BLaER1 (cell line): Measurements from ENCODE around the gene ZNF43.
"Not testable (repeated sequence)": the region's sequence is repeated elsewhere in the genome, so short reads cannot be mapped to it uniquely, and the experiment has no call there.

Source experiments
- H3K27ac ChIP-seq: shearing (Covaris generic); formaldehyde crosslinking; 2 replicates; pipeline ENCODE4 v1.8.1; 2022
- H3K27me3 ChIP-seq: shearing (Covaris generic); formaldehyde crosslinking; 2 replicates; pipeline ENCODE4 v1.8.1; 2022
- H3K36me3 ChIP-seq: shearing (Covaris generic); formaldehyde crosslinking; 2 replicates; pipeline ENCODE4 v1.8.1; 2022
- H3K4me1 ChIP-seq: shearing (Covaris generic); formaldehyde crosslinking; 2 replicates; pipeline ENCODE4 v1.8.1; 2022
- H3K4me2 ChIP-seq: shearing (Covaris generic); formaldehyde crosslinking; 2 replicates; pipeline ENCODE4 v1.8.1; 2022
- H3K4me3 ChIP-seq: shearing (Covaris generic); formaldehyde crosslinking; 2 replicates; pipeline ENCODE4 v1.8.1; 2022
- H3K9ac ChIP-seq: shearing (Covaris generic); formaldehyde crosslinking; 2 replicates; pipeline ENCODE4 v1.8.1; 2022
- H3K9me3 ChIP-seq: shearing (Covaris generic); formaldehyde crosslinking; 2 replicates; pipeline ENCODE4 v1.8.1; 2022
- H4K20me1 ChIP-seq: shearing (Covaris generic); formaldehyde crosslinking; 2 replicates; pipeline ENCODE4 v1.8.1; 2022
- Cebpa-rat ChIP-seq: shearing (Covaris generic); IDR thresholded peaks from 2 replicates; pipeline ENCODE4 v1.8.1; 2022

ZNF43 gene

GRCh38 chr19:21835810-21836444 lies at the start of gene ZNF43:
TSS of gene ZNF43 (minus strand) at chr19:21836182. CDS start at chr19:21836038, 144 bp downstream.
- Histone ChIP-seq H3K9me3 (peaks cover 41% of the 10 kb centered on the region), H3K4me3 (peak within 1 kb of the TSS; percentile 87), H3K9ac (peak within 1 kb of the TSS; percentile 99), H3K4me1 (peaks cover 7% of the 10 kb centered on the region), H3K27ac (peak within 1 kb of the TSS; percentile 98), H4K20me1 (no peaks in the 10 kb centered on the region), H3K36me3 (peaks cover 73% of the 10 kb centered on the region), H3K4me2 (peak within 1 kb of the TSS; percentile 75), H3K27me3 (no peaks in the 10 kb centered on the region)
- no peak for TF ChIP-seq Cebpa-rat

GRCh38 chr19:21885516-21885915 lies 49.5 kb upstream of the ZNF43 start:
- not testable (repeated sequence) for H4K20me1 ChIP-seq, H3K9ac ChIP-seq, H3K4me2 ChIP-seq, H3K27me3 ChIP-seq, H3K27ac ChIP-seq, H3K36me3 ChIP-seq, H3K4me3 ChIP-seq, H3K4me1 ChIP-seq
- peaks cover 21% of the 10 kb centered on the region; the same call in 1 of the 2 replicates for H3K9me3 ChIP-seq

- H3K36me3 ChIP-seq, H3K27me3 ChIP-seq, H3K4me2 ChIP-seq, H3K9ac ChIP-seq, H3K27ac ChIP-seq, H4K20me1 ChIP-seq, H3K4me3 ChIP-seq, H3K4me1 ChIP-seq: not testable (repeated sequence)
- H3K9me3 ChIP-seq = peaks cover 24% of the 10 kb centered on the region; the same call in 1 of the 2 replicates
These were observed 48.8 kb upstream of the ZNF43 start for GRCh38 chr19:21884786-21885185.

GRCh38 chr19:21883516-21883915 lies 47.5 kb upstream of the ZNF43 start:
- H3K9ac ChIP-seq = no peak overlapping the region
- H3K27ac ChIP-seq = no peak overlapping the region
- no peak overlapping the region for H3K4me3 ChIP-seq
- H3K27me3 ChIP-seq = no peaks in the 10 kb centered on the region
- no peaks in the 10 kb centered on the region for H4K20me1 ChIP-seq
- H3K36me3 ChIP-seq = no peaks in the 10 kb centered on the region
- H3K4me2 ChIP-seq = no peak overlapping the region
- TF ChIP-seq Cebpa-rat = no peak
- H3K9me3 ChIP-seq = peaks cover 26% of the 10 kb centered on the region; the same call in 1 of the 2 replicates
- no peaks in the 10 kb centered on the region for H3K4me1 ChIP-seq

GRCh38 chr19:21880761-21881160 lies 44.8 kb upstream of the ZNF43 start:
- H3K9me3 ChIP-seq = 0 out of 2 replicates have a peak, but pooled peaks cover 13% of the 10 kb centered on the region
- not testable (repeated sequence) for H3K4me3 ChIP-seq, H4K20me1 ChIP-seq, H3K4me1 ChIP-seq, H3K9ac ChIP-seq, H3K27me3 ChIP-seq, H3K4me2 ChIP-seq, H3K27ac ChIP-seq, H3K36me3 ChIP-seq

GRCh38 chr19:21878646-21879045 lies 42.7 kb upstream of the ZNF43 start:
- 0 out of 2 replicates have a peak, but pooled peaks cover 6% of the 10 kb centered on the region for H3K9me3 ChIP-seq
- no peaks in the 10 kb centered on the region for H4K20me1 ChIP-seq
- H3K27me3 ChIP-seq = no peaks in the 10 kb centered on the region
- no peaks in the 10 kb centered on the region for H3K4me1 ChIP-seq
- no peak for TF ChIP-seq Cebpa-rat
- no peak overlapping the region for H3K9ac ChIP-seq
- no peak overlapping the region for H3K4me2 ChIP-seq
- no peak overlapping the region for H3K27ac ChIP-seq
- H3K36me3 ChIP-seq = no peaks in the 10 kb centered on the region
- H3K4me3 ChIP-seq = no peak overlapping the region

GRCh38 chr19:21877976-21878375 lies 42.0 kb upstream of the ZNF43 start:
- Histone ChIP-seq H3K9ac (no peak overlapping the region), H3K4me3 (no peak overlapping the region), H3K4me1 (no peaks in the 10 kb centered on the region), H3K4me2 (no peak overlapping the region), H3K9me3 (0 out of 2 replicates have a peak, but pooled peaks cover 5% of the 10 kb centered on the region), H3K36me3 (no peaks in the 10 kb centered on the region), H3K27me3 (no peaks in the 10 kb centered on the region), H3K27ac (no peak overlapping the region), H4K20me1 (no peaks in the 10 kb centered on the region)
- TF ChIP-seq Cebpa-rat = no peak

GRCh38 chr19:21876608-21877007 lies 40.6 kb upstream of the ZNF43 start:
- H3K9ac ChIP-seq, H3K36me3 ChIP-seq, H3K9me3 ChIP-seq, H3K27ac ChIP-seq, H3K4me1 ChIP-seq, H3K4me2 ChIP-seq, H3K27me3 ChIP-seq, H3K4me3 ChIP-seq, H4K20me1 ChIP-seq: not testable (repeated sequence)

- no peaks in the 10 kb centered on the region for H3K27me3 ChIP-seq
- H3K4me2 ChIP-seq = no peak overlapping the region
- TF ChIP-seq Cebpa-rat = no peak
- no peaks in the 10 kb centered on the region for H4K20me1 ChIP-seq
- H3K36me3 ChIP-seq = no peaks in the 10 kb centered on the region
- H3K9ac ChIP-seq = no peak overlapping the region
- no peak overlapping the region for H3K4me3 ChIP-seq
- H3K4me1 ChIP-seq = peaks cover 4% of the 10 kb centered on the region; the same call in 1 of the 2 replicates
- peaks cover 30% of the 10 kb centered on the region for H3K9me3 ChIP-seq
- H3K27ac ChIP-seq = no peak overlapping the region
These were observed 21.0 kb upstream of the ZNF43 start for GRCh38 chr19:21856773-21857514.

- Histone ChIP-seq H3K9ac (peak overlapping the region; percentile 95), H3K4me2 (peak overlapping the region; percentile 85), H3K9me3 (peaks cover 45% of the 10 kb centered on the region), H3K27ac (peak overlapping the region; percentile 95), H3K36me3 (peaks cover 40% of the 10 kb centered on the region), H3K4me3 (peak overlapping the region; percentile 92), H3K4me1 (peaks cover 21% of the 10 kb centered on the region), H4K20me1 (peaks cover 14% of the 10 kb centered on the region), H3K27me3 (no peaks in the 10 kb centered on the region)
- TF ChIP-seq Cebpa-rat = no peak
These were observed 15.8 kb upstream of the ZNF43 start for GRCh38 chr19:21851596-21852345.
